K562 (cell line): ENCODE measurements around the gene P2RY6.

Source experiments
- BACH1 ChIP-seq: fragments of 200-800 bp; sonication (Bioruptor generic); IDR thresholded peaks from 2 replicates; pipeline ENCODE4 v1.6.1; 2016; ENCODE audit warnings: missing genetic modification characterization, missing compliant biosample characterization
- CBFB ChIP-seq: sonication (generic); formaldehyde crosslinking; IDR thresholded peaks from 2 replicates; pipeline ENCODE4 v1.4.0; 2020; ENCODE audit warnings: mild to moderate bottlenecking, missing genetic modification reagents
- CEBPG ChIP-seq, 3 experiments: fragments of 200-800 bp in 1 of 3; sonication (Bioruptor generic) in 1 of 3; sonication (generic) in 1 of 3; formaldehyde crosslinking in 1 of 3; IDR thresholded peaks in 2 of 3; conservative IDR thresholded peaks in 1 of 3; 2 replicates each; pipeline versions ENCODE4 v1.6.1 to v1.8.0; 2016 to 2022; ENCODE audit warnings: missing compliant biosample characterization in 2 of 3, missing genetic modification characterization in 2 of 3, mild to moderate bottlenecking in 1 of 3, missing genetic modification reagents in 1 of 3
- CTCF ChIP-seq, 3 experiments: IDR thresholded peaks in 2 of 3; conservative IDR thresholded peaks in 1 of 3; 2 replicates each; pipeline ENCODE4 v1.5.1; 2011 to 2012; ENCODE audit warnings: low read length in 3 of 3, mild to moderate bottlenecking in 3 of 3, control low read depth in 2 of 3, improper control_type of control experiment in 1 of 3, inconsistent platforms in 1 of 3, low read depth in 1 of 3, mixed read lengths in 1 of 3, moderate library complexity in 1 of 3; ENCODE audit not compliant: insufficient read depth in 2 of 3
- EP300 ChIP-seq: IDR thresholded peaks from 2 replicates; pipeline ENCODE4 v1.6.1; 2012; ENCODE audit warnings: low read length, improper control_type of control experiment
- HCFC1 ChIP-seq: IDR thresholded peaks from 2 replicates; pipeline ENCODE4 v1.6.1; 2012; ENCODE audit warnings: low read depth, low read length, improper control_type of control experiment
- MAX ChIP-seq: sonication (generic); formaldehyde crosslinking; IDR thresholded peaks from 2 replicates; pipeline ENCODE4 v1.9.0; 2022; ENCODE audit warnings: mild to moderate bottlenecking, missing genetic modification reagents
- POLR2A ChIP-seq: fragments of 450-650 bp; conservative IDR thresholded peaks from 2 replicates; pipeline ENCODE4 v1.6.1; 2016
- RB1 ChIP-seq: fragments of 450-650 bp; IDR thresholded peaks from 2 replicates; pipeline ENCODE4 v1.6.1; 2017; ENCODE audit warnings: low read depth, mild to moderate bottlenecking
- YBX1 ChIP-seq: fragments of 450-650 bp; IDR thresholded peaks from 2 replicates; pipeline ENCODE4 v1.7.1; 2016; ENCODE audit warnings: mild to moderate bottlenecking
- ZKSCAN8 ChIP-seq: fragments of 200-800 bp; sonication (Bioruptor generic); IDR thresholded peaks from 2 replicates; pipeline ENCODE4 v1.6.1; 2016; ENCODE audit warnings: missing genetic modification characterization, missing compliant biosample characterization
- ZNF23 ChIP-seq: fragments of 250-450 bp; sonication (Bioruptor Pico); IDR thresholded peaks from 2 replicates; pipeline ENCODE4 v1.4.0; 2020; ENCODE audit warnings: mild to moderate bottlenecking
- ZNF586 ChIP-seq: fragments of 450-650 bp; formaldehyde crosslinking; conservative IDR thresholded peaks from 2 replicates; pipeline ENCODE4 v1.4.0; 2020; ENCODE audit warnings: mild to moderate bottlenecking, moderate library complexity

GRCh38 chr11:73274722-73275380, 2.7 kb downstream of the P2RY6 start:
- no peak for TF ChIP-seq YBX1
- no peak for TF ChIP-seq MAX (CRISPR knock-in tag)
- no peak for TF ChIP-seq ZNF23
- no peak for TF ChIP-seq RB1
- no peak for TF ChIP-seq HCFC1
- no peak for TF ChIP-seq BACH1 (tag)
- TF ChIP-seq CTCF (IDR thresholded peaks at IDR 0.05 in 2 of 3, conservative IDR thresholded peaks at IDR 0.05 in 1 of 3; ENCODE audit: insufficient read depth in 2 of 3, low read depth in 1 of 3, low read length in 3 of 3) = no peak
- TF ChIP-seq ZKSCAN8 = no peak
- TF ChIP-seq CBFB (CRISPR knock-in tag) = no peak
- TF ChIP-seq ZNF586 (CRISPR knock-in tag) = no peak
- TF ChIP-seq POLR2A = no peak
- no peak for TF ChIP-seq CEBPG (CRISPR knock-in tag; IDR thresholded peaks at IDR 0.05)
- TF ChIP-seq CEBPG (tag; conservative IDR thresholded peaks at IDR 0.05 in 1 of 2, IDR thresholded peaks at IDR 0.05 in 1 of 2) = no peak
- no peak for TF ChIP-seq EP300
